Progenitor cell of endocrine pancreas (in vitro differentiated cells): Measurements from ENCODE around the gene C1QL2. TPM values are rescaled to one million over a fixed set of nuclear protein-coding genes. Genes with fewer than 3 reads are reported as not detected.

ENCODE experiments used
- DNase-seq: peaks from one replicate; pipeline ENCODE4 v3.0.0; 2021; ENCODE audit warnings: low spot score; ENCODE audit not compliant: unreplicated experiment
- H3K27ac Mint-ChIP-seq: 2 replicates; pipeline ENCODE4 v1.8.0; 2021; ENCODE audit warnings: mild to moderate bottlenecking, moderate library complexity, mixed read lengths
- H3K27me3 Mint-ChIP-seq: 2 replicates; pipeline ENCODE4 v1.8.0; 2021; ENCODE audit warnings: mixed read lengths
- H3K36me3 Mint-ChIP-seq: 2 replicates; pipeline ENCODE4 v1.8.0; 2022; ENCODE audit warnings: mixed read lengths; ENCODE audit not compliant: insufficient read depth
- H3K4me1 Mint-ChIP-seq: 2 replicates; pipeline ENCODE4 v1.8.0; 2021; ENCODE audit warnings: low read depth, mixed read lengths
- H3K4me3 Mint-ChIP-seq: 2 replicates; pipeline ENCODE4 v1.8.0; 2021; ENCODE audit warnings: low read depth, mild to moderate bottlenecking, moderate library complexity, mixed read lengths
- H3K9me3 Mint-ChIP-seq: 2 replicates; pipeline ENCODE4 v1.8.0; 2021; ENCODE audit warnings: low read depth, mixed read lengths
- long read RNA-seq: library from polyadenylated mRNA; unstranded; transcript quantifications from one replicate; pipeline ENCODE4 v2.0.0, GENCODE V29; 2020
- total RNA-seq: library from RNA; stranded (reverse); gene quantifications from 2 replicates; pipeline ENCODE4 v1.2.1, GENCODE V29; 2021
- TF ChIP-seq, protein P1 (sequence below): fragments of 200-600 bp; sonication (generic); IDR thresholded peaks from one replicate; pipeline ENCODE4 v1.5.0; 2021; ENCODE audit warnings: antibody characterized with exemption, mild to moderate bottlenecking; ENCODE audit not compliant: unreplicated experiment

Gene C1QL2
- 0.14 and 0.24 TPM in 2 replicates for total RNA-seq
- long read RNA-seq: 0 reads

DNA sequence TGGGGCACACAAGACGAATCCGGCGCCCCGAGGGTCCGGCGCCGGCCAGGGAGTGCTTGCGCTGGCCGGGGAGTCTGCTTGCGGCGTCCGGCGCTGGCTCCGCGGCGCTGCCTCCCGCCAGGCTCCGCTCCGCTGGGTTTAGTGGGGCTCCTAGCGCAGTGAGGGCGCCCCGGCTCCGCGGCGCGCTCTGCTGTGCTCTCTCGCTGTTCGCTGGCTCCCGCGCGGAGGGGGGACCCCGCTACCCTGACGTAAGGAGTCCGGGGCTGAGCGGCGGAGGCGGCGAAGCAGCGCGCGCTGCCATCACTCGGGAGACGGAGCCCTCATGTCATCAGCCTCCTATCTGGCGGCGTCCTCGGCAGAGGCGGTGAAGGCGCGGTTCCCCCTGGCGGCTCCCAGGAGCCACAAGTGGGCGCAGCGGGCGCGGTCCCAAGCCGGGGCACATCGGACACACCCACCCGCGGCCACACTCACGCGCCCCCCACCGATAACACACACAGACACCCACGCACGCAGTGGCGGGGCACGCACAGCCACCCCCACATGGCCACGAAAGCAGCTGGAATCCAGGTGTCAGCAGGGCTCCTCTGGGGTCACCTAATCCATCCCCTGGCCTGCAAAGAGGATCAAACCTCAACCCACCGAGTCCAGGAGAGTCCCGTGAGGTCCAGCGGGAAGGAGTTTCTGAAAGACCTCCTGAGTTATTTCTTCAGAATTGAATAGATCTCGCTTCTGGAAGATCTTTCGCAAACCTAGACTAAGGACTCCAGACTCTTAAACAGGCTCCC lies at the start of gene C1QL2:
Gene C1QL2, minus strand, starts transcription at position 189 of the 785 bp plus-strand sequence. CDS start 482 bp downstream, outside the sequence.
- peak within 1 kb of the TSS; percentile 29 for H3K4me3 Mint-ChIP-seq
- DNase-seq: peak; percentile 14
- TF ChIP-seq, protein P1, sequence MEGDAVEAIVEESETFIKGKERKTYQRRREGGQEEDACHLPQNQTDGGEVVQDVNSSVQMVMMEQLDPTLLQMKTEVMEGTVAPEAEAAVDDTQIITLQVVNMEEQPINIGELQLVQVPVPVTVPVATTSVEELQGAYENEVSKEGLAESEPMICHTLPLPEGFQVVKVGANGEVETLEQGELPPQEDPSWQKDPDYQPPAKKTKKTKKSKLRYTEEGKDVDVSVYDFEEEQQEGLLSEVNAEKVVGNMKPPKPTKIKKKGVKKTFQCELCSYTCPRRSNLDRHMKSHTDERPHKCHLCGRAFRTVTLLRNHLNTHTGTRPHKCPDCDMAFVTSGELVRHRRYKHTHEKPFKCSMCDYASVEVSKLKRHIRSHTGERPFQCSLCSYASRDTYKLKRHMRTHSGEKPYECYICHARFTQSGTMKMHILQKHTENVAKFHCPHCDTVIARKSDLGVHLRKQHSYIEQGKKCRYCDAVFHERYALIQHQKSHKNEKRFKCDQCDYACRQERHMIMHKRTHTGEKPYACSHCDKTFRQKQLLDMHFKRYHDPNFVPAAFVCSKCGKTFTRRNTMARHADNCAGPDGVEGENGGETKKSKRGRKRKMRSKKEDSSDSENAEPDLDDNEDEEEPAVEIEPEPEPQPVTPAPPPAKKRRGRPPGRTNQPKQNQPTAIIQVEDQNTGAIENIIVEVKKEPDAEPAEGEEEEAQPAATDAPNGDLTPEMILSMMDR: peak; percentile 40

DNA sequence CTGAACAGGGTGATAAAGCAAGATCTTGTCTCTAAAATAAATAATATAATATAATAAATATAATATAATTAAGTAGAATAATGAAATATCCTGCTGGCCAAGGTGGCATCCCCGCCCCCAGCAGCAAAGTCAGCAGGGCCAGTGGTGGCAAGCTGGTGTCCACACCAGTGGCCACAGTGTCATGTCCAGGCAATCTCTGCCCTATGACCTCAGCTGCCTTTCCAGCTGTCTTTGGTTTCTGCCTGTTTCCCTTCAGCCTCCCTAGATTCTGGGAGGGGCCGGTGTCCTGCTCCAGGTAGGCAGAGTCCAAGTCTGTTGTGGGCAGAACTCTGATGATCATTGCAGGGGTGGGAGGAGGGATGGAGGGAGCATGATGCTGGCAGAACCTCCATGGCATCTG lies 48.9 kb upstream of the C1QL2 start:
- no peak for DNase-seq
- Mint-ChIP-seq H3K27ac (no peak overlapping the region), H3K4me1 (peaks cover 9% of the 10 kb centered on the region), H3K4me3 (no peak overlapping the region), H3K9me3 (no peaks in the 10 kb centered on the region), H3K36me3 (no peaks in the 10 kb centered on the region), H3K27me3 (peaks cover 14% of the 10 kb centered on the region)
- TF ChIP-seq, protein P1: no peak

More for the DNA sequence above, at the start of gene C1QL2:
- H3K4me1 Mint-ChIP-seq: peaks cover 7% of the 10 kb centered on the region
- peaks cover 88% of the 10 kb centered on the region for H3K27me3 Mint-ChIP-seq
- H3K9me3 Mint-ChIP-seq: no peaks in the 10 kb centered on the region
- H3K27ac Mint-ChIP-seq: no peak within 1 kb of the TSS
- no peaks in the 10 kb centered on the region for H3K36me3 Mint-ChIP-seq

DNA sequence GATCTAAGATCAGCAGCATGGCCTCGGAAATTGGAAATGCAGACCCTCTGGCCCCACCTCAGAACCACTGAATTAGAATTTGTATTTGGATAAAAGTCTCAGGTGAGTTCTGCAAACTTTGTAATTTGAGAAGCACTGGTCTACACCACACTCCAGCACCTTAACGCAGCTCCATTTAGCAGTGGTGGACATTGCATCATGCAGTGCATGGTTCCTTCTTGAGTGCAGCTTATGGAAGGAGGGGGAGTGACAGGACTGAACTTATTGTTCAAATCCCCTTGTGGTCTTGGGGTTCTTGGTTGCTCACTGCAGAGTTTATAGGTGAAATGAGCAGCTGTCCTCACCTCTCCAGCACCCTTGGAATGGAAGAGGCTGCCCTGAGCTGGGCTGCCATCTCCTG lies 47.6 kb upstream of the C1QL2 start:
- H3K36me3 Mint-ChIP-seq: no peaks in the 10 kb centered on the region
- H3K4me3 Mint-ChIP-seq: no peak overlapping the region

DNA sequence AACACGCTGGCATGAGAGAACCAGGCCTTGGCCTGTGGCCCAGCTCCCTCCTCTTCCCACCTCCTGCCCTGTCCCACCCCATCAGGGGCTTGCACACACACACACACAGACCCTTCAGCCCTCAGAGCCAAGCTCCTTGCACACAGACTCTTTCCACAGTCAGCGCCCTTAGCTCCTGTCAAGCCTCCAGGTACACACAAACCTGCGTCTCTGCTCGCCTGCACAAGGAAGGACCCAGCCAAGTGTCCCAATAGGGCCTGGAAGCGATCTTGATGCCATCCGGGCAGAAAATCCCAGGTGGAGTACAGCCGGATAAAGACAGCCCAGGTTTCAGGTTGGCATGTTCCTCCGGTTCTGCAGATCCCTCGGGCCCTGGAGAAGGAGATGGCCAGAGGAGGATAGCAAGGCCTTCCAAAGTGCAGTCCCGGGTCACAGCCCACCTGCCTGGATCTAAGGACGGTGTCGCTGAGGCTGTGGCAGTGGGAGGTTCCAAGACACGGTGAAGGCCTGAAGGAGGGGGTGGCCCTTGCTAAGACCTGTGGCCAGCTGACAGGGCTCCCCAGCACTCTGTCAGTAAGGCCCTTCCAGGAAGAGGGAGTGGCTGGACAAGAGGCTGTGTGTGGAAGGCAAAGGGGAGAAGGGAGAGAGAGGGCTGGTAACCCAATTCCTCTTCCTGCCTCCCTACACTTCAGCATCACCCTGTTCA lies 46.6 kb upstream of the C1QL2 start:
- TF ChIP-seq, protein P1: no peak
- DNase-seq: no peak
- Mint-ChIP-seq H3K4me1 (peaks cover 9% of the 10 kb centered on the region), H3K36me3 (no peaks in the 10 kb centered on the region), H3K27me3 (peaks cover 6% of the 10 kb centered on the region), H3K4me3 (no peak overlapping the region), H3K9me3 (no peaks in the 10 kb centered on the region), H3K27ac (no peak overlapping the region)

More for the DNA sequence above, 47.6 kb upstream of the C1QL2 start:
- no peaks in the 10 kb centered on the region for H3K9me3 Mint-ChIP-seq
- no peak for DNase-seq
- TF ChIP-seq, protein P1: no peak
- peaks cover 9% of the 10 kb centered on the region for H3K4me1 Mint-ChIP-seq
- H3K27me3 Mint-ChIP-seq: peaks cover 9% of the 10 kb centered on the region
- H3K27ac Mint-ChIP-seq: no peak overlapping the region

DNA sequence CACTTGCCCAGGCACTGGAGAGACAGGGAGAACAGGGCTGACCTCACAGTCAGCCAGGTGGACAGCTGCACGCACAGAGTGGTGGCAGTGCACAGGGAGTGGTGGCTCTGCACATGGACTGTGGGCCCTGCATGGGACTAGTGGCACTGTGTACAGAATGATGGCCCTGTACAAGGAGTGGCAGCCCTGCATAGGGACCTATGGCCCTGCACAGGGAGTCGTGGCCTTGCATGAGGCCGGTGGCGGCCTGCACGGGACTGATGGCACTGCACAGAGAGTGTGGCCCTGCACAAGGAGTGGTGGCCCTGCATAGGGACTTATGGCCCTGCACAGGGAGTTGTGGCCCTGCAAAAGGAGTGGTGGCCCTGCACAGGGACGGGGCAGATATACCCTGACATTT lies 46.0 kb upstream of the C1QL2 start:
- no peak for DNase-seq
- TF ChIP-seq, protein P1: no peak
- Mint-ChIP-seq H3K36me3 (no peaks in the 10 kb centered on the region), H3K9me3 (no peaks in the 10 kb centered on the region), H3K4me1 (peaks cover 9% of the 10 kb centered on the region), H3K27ac (no peak overlapping the region), H3K27me3 (peaks cover 4% of the 10 kb centered on the region), H3K4me3 (no peak overlapping the region)
